Measurements from ENCODE around the gene PLVAP. TPM values are rescaled to one million over a fixed set of nuclear protein-coding genes. Genes with fewer than 3 reads are reported as not detected.

PLVAP gene
- total and polyA plus RNA-seq, 2 experiments from 2014 or later: not detected

GRCh38 chr19:17314007-17314593 is 63.0 kb downstream of the PLVAP start (continued):
- TF ChIP-seq ZNF462 (CRISPR knock-in tag; IDR thresholded peaks at IDR 0.05) (no peak), ZNF114 (CRISPR knock-in tag; IDR thresholded peaks at IDR 0.05) (no peak), NANOG (IDR thresholded peaks at IDR 0.05; ENCODE audit: borderline replicate concordance) (no peak), ETS1 (IDR thresholded peaks at IDR 0.05) (no peak), JUNB (IDR thresholded peaks at IDR 0.05; ENCODE audit: unreplicated experiment) (no peak), STAT1 (IDR thresholded peaks at IDR 0.05; ENCODE audit: unreplicated experiment) (no peak)

DNA sequence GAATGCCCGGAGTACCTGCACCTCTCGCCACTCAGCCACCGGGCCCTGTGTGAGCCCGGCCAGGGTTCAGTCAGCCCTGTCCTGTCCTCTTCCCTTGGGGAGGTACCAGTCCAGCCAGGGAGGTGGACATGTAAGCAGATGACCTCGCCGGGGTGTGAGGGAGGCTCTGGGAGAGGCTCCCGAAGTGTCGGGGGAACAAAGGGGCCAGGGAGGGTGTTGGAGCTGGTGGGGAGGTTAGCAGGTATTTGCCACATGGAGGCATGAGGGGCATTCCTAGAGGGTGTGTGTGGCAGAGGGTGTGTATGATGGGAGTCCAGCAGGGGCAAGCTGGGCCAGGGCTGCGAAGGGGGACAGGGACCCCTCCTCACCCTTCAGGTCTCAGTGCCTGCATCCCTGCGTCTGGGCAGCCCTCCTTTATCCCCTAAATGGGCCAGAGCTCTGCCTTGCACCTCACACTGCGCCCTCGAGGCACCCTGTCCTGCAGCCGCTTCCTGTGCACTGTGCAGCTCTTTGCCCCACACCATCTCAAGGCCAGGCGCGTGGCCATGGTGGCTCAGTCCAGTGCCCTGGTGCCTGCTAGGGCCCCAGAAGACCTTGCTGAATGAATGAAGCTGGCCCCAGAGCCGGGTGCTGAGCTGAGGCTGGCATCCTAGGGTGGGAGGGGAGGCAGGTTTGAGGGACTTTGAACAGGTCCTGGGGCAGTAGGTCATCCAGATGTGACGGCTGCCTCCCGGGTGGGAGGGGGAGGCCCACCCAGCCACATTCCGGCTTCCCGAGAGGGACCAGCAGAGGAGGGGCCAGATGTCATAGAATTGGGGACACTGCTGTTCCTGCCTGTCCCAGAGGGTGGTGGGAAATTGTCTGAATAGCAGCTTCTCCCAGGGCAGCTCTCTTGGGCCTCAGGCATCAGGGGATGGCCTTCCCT is 64.7 kb downstream of the PLVAP start:
- Histone ChIP-seq H4K20me1 (replicated peaks; ENCODE audit: insufficient read depth) (peaks cover 16% of the 10 kb centered on the region), H3K36me3 (ENCODE audit: insufficient read depth) (peaks cover 10% of the 10 kb centered on the region; the same call in 1 of the 2 replicates), H3K4me2 (no peak overlapping the region), H3F3A (replicated peaks; ENCODE audit: low read depth) (peaks cover 14% of the 10 kb centered on the region), H3K27ac (ENCODE audit: low read depth) (no peak overlapping the region), H3K27me3 (ENCODE audit: insufficient read depth) (no peaks in the 10 kb centered on the region), H2AFZ (no peak overlapping the region), H3K79me2 (replicated peaks; ENCODE audit: insufficient read depth) (peaks cover 25% of the 10 kb centered on the region), H3K4me3 (no peak overlapping the region), H3K9me2 (ENCODE audit: insufficient read depth) (no peaks in the 10 kb centered on the region), H3K4me1 (ENCODE audit: insufficient read depth) (peaks cover 12% of the 10 kb centered on the region)
- peaks cover 20% of the 10 kb centered on the region for H3K27me3 Mint-ChIP-seq (ENCODE audit: insufficient read depth, low read depth, poor library complexity)
- H3K36me3 Mint-ChIP-seq (ENCODE audit: low read depth): peaks cover 42% of the 10 kb centered on the region
- H3K27ac Mint-ChIP-seq: no peak overlapping the region
- no peak for ATAC-seq
- DNase-seq (ENCODE audit: low spot score): no peak
- no peak overlapping the region; the same call in 2 of the 3 replicates for H3K4me3 Mint-ChIP-seq
- peaks cover 16% of the 10 kb centered on the region for H3K4me1 Mint-ChIP-seq
- no peaks in the 10 kb centered on the region; the same call in 2 of the 3 replicates for H3K9me3 Mint-ChIP-seq
- TF ChIP-seq ETS1 (IDR thresholded peaks at IDR 0.05): no peak
- no peak for TF ChIP-seq EZH2phosphoT487 (IDR thresholded peaks at IDR 0.05; ENCODE audit: unreplicated experiment)
- TF ChIP-seq ZNF114 (CRISPR knock-in tag; IDR thresholded peaks at IDR 0.05): no peak
